ENCODE results near the gene BMPER.

Gene BMPER

DNA sequence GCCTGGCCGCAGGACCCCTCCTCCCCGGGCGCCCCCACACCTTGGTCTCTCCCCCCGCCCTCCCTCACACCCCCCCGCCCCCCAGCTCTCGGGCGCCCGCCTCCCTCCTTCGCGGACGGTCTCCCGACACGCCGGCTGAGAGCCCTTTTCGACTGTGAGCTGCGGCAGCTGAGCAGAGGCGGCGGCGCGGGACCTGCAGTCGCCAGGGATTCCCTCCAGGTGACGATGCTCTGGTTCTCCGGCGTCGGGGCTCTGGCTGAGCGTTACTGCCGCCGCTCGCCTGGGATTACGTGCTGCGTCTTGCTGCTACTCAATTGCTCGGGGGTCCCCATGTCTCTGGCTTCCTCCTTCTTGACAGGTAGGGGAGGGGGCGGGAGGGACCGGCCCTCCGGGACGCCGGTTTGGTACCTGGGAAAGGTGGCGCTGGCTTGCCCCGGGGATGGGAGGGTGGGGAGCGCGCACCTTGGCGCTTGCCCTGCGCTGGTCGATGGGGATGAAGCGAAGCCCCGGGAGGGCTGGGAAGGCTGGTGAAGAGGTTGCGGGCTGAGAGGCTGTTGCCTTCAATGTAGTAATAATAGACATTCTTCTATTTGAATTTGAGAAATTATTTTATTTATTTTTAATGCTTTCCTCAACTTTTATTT, at the start of gene BMPER:
Gene BMPER, plus strand, starts transcription at position 151 of the 644 bp plus-strand sequence. Its CDS starts 75 bp downstream, at position 226.
- DNase-seq: no peak

DNA sequence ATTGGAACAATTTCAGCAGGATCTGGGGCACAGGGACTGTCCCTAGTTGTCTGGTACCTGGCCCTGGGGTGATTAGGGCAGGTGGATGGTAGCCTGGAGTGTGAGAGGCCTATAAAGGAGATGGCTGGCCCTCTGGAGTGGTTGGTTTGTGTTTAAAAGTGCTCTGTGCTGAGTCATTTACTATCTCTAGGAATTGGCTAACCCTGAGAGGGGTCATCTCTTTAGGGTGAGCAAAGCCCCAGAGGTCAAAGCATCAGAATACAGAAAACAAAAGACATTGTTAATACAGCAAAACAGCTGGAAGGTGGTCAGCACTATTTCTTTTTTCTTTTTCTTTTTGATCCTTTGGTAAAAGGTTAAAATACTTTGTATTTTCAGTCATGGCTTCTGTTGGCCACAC, 43.4 kb upstream of the BMPER start:
- DNase-seq: no peak

DNA sequence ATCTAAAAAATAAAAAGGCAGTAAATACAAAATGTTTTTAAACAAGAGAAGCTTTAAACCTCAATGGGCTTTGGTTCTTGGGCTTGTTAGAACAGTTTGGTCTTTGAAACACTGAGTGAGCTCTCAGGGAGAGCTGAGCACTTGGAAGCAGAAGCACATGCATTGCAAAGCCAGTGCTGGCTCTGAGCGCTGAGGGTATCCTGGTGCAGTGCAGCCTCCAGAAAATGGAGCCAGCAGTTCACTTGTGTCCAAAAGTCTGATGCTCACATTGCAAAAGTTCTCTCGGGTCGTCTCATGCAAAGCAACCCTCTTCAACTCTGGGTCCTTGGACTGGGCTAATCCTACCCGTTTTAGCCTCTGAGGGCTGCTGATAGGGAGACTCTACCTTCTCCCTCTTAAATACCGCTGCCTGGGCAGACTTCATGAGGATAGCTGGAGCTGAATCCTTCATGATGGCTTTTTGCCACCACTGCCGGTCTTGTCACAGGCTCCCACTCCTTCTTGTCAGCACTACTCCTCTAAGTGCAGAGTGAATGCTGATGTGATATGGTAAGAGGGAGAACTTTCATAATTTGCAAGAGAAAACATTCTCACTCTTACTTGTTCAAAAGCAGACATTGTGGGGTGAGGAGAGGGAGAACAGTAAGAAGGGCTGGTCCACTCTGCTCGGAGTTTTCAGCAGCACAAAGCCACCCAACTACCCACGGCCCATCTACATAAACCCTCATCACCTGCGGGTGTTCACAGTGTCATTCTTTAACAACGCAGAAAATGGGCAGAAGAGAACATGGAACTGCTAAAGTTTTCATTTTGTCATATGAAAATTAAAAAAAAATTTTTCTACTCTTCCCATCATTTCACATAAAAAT, 42.2 kb upstream of the BMPER start:
- DNase-seq: no peak

DNA sequence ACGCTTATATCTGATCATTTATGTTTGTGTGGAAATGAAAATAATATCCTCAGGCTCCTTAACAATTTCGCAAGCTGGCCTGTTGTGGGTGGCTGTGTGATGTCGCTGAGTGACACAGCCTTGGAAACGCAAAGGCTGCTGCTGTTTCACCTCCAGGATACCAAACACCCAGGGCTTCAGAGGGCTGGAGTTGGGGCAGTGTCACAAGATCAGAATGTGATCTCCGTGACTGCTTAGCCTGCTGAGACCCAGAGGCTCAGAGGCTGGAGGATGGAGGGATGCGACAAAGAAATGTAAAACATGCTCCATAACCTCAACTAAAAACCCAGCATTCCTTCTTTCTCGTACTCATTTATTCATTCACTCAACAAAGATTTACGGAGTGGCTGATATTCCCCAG, 37.2 kb upstream of the BMPER start:
- no peak for DNase-seq

DNA sequence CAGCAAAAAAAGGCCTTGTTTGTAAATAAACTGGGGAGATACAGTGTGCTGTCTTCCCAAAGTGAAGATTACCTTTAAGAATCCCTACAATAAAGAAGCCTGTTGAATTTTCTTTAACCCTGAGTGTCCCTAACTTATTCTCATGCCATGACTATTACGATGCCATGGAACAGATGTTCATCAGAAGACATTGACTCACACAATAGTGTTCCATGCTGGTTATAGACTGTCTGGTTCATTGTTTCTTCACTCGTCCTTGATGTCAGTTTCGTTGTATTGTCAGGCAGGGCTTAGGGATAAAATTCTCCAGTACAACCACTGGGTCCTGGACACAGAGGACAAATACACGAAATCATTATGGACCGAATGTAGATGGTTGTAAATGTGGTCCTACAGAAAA, 36.2 kb upstream of the BMPER start:
- DNase-seq: no peak

DNA sequence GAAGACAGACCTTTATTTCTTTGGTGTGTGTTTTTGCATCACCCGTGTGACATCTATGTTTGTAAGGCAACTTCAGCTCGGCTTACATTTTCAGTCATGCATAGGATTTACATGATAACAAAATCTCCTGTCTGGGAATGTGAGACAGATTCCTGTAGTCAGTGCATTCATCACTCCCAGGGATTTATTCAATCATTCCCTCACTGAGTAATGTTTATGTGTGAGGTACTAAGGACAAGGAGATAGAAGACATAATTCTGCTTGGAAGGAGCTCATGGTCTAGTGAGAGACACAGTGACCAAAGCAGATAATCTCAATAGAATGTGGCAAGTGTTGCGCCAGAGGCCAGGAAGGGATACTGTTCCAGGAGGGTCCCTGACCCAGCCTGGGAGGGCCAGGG, 35.2 kb upstream of the BMPER start:
- no peak for DNase-seq

DNA sequence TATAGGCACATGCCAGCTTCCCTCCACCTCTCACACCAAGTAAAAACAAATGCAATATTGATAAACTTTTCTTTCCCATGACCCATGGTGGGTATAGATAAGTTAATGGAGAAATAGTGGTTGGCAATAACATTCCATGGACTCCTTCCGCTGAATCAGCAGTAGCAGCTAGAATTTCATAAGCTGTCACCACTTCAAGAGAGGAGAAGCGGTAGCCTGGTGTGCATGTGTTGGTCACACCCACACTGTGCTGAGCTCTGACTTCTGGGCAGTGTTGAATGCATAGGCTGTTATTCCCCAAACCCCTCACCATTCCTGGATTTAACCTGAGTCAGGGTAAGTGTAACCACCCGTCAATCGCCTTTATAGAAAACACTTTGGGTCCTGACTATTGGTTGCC, 32.5 kb upstream of the BMPER start:
- no peak for DNase-seq

DNA sequence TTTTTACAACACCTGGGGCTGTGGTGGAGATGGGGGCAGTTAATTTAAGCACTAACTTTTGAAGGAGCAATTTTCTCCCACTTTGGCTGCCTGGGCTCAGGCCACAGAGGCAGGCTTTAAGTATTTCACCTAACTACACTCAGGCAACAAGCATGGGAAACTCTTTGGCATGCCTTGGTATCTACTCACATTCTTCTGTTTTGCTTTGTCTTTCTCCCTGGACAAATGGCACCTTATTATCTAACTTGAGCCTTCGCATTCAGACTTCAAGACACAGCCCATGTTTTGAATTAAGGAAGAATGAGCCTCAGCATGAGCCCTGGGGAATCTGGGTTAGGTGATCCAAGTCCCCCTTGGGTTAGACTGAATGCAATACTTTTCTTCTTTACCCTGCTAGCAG, 31.8 kb upstream of the BMPER start:
- DNase-seq: no peak

DNA sequence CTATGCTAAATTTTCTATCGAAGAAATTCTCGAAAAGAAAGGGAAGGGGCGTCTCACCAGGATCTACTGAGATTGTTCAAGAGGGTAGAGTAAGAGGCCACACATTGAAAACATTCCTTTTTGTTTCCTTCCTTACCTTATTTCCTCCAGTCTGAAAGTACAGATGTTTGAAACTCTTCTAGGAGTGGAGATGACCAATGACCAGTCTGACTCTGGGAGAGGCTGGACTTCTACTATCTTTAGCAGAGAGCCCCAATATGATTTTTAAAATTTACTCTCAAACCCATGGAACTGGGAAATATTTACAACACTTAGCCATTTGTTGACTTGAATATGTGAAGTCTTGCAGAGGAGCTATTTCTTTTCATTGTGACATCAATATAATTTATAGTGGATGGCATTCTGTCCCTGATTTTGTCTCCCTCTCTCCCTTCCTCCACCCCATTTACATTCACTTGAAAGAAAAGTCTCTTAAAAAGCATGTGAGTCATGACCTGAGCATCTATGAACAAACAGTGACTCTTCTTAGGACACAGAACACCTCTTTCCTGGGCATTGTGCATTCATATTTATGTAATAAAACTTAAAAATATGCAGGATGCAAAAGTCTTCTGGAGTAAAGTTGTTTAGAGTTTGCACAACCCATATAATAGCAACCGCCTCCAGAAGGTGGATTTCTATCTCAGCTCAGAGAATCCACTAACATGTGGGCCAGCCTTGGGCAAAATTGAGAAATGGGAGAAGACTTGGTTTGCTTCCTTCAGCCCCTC, 31.2 kb upstream of the BMPER start:
- no peak for DNase-seq

DNA sequence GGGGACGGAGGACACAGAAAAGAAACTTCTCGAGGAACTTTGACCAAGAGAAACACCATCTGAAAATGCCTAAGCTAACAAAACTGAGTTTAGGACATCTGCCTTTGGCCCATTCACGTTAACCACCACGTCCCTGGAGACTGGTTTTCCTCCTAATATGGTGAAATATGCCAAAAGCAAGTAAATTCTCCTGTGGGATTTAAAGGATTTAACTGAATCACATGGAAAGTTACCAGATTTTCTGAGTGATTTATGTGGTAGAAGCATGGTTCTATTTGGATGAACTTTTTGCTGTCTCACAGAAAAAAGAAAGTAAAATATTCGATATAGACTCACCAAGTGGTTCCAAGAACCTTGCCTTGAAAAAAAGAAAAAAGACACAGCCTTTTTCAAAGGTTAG, 30.4 kb upstream of the BMPER start:
- DNase-seq: no peak

DNA sequence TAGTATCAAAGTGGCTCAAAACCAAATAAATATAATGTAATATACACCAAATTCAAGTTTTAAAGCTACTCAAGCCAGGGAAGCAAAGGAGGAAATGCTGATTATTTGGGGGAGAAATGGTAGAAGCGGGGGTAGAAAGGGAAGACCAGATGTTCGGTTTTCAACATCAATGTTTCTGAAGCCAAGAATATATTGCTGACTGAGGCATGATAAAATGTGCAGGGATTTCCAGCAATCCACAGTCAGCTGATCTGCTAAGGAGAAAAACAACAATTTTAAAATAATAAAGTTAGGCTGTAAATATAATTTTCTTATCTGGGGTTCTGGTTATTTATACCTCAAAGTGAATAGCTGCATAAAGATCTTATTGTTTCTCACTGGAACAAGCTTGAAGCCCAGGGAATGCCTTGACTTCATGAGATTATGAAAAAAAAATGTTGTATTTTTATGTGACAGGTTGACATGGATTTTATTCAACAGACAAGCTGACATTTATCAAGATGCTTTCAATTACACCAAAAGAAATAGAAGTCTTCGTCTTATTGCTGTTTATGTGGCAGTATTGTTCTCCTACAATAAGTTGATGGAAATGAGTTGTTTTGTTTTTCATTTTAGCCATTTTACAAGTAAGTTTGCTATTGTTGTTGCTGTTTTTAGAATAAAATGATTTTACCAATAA, 28.6 kb upstream of the BMPER start:
- no peak for DNase-seq

DNA sequence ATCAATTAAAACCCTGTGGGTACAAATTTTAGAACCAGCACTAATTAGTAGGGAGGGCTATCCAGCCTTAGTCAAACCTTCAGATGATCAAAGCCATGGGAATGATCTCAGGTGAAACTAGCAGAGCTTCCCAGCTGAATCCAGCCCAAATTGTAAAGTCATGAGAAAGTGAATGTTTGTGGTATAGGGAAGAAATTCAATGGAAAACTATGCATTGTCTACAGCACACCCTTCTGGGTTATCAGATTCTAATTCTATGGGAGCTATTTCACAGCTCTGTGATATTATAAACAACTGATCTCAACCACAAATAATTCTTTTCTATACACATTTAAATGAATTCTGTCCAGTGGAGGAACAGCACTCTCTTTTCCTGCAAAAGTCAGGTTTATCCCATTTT, 24.6 kb upstream of the BMPER start:
- no peak for DNase-seq

DNA sequence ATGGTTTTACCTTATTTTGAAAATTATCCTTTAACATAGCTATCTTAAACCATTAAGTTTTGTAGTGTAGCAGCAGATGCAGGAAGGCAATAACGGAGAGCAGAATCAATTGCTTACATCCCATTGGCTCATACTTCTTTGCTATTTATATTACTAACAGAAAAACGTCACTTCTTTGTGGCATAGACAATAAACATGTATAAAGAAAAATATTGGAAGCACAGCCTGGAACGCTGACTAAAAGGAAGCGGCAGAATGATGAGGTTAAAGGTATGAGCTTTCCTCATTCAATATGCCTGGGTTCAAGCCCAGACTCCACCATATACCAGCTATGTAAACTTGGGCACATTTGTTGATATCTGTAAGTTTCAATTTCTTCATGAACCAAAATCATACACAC, 24.0 kb upstream of the BMPER start:
- DNase-seq: no peak

DNA sequence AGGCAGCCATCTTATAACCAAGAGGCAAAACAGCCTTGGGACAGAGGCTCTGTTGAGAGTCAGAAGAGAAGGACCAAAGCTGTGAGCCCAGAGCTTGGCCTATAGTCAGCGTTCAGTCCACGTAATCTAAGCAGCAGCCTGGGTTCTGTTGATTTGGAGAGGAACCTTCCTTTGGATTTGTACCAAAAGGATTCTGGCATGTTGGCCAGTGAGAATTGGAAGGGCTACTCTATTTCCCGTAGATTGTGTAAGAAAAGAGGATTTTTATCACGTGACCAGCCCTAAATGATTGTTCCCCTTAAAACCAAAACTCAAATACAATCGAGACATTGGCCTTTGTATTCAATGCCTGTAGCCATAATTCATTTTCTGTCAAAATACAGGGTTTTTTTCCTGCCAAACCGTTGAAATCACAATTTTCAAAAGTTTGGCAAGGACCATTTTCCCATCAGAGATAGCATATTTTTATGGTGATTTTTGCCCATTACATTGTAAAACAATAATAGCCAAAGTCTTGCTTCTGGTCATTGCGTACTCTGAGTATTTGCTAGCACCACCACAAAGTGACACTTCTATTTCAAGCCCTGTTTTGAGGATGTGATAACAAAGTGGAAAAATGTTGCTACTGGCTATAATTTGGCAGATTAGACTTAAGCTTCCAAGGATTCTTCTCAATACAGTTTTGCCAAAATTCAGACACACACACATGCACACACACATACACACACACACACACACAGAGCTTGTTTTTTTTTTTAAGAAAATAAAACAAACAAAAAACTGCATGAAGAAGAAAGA, 23.1 kb upstream of the BMPER start:
- no peak for DNase-seq

DNA sequence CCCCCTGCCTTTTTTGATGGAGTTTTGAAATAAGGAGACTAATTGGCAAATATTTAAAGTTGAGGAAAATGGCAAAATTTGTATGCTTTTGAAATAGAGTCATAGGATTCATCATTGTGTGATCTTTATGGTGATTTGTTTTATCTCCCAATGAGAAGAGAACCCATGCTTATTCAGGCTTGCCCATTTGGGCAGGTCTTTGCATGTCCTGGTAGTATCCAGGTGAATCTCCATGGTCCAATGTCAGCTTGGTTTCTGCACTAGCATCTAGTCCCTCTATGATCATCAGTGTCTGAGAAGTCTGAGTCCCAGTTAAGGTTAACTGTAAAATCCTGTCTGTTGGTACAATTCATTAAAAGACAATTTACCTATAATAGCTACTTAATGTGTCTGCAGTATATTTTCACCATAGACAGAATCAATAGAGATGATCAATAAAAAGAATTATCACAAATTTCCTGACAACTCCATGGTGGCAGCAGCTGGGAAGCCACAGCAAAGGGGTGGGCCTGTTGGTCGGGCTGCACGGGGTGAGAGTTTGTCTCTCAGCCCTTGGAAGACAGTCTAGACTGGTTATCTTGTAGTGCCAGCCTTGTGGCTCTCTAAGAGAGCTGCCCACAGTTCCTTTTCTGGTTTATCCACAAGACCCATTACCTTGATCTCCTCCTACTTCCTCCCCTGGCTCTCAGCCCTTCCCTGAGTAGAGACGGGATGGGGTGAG, 22.2 kb upstream of the BMPER start:
- DNase-seq: peak; percentile 51

DNA sequence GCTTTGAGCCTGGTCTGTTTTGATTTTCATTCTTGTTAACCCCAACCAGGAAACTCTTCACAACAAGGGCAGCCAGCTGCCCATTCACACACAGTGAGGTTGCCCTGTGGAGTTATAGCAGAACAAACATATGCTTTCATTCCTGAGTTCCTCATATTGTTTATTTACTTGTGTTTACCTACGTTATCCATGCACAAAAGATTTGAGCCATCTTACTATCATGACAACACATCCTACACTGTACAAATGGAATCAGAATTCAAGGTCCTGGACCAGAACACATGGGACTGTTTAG, 21.7 kb upstream of the BMPER start:
- DNase-seq: no peak

DNA sequence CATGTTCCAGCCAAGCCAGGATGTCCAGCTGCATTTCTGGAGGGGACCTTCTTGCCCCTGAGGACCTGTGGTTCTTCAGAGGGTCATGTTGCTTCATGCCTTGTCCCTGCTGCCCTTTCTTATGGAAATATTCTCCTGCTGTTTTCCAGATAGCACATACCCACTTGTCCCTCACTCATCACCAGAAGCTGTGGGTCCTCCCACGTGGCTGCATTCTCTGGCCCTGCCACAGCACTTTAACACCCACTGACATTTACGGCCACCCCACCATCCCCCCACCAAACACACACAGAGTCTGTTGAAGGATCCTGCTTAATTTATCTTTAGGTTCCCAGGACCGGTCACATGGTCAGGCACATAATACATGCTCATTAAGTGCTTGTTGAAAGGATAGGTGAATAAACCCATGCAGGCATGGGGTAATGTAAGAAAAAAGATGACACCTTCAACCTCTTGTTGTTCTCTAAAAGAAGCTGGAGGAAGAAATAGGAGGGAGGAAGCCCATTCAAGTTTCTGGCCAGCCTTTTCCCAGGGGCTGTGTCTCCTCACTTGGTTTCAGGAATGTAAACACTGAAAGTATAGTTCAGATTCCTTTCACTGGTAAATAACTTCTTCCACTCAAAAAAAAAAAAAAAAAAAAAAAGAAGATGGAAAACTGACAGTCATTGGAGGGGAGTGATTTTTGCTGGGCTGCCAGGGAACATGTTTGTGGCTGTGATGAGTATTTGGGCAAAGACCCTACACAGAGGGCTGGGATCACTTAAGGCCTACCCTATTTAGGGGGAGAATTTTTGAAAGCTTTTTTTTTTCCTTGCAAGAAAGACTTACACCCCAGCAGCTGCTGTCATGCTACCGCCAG, 19.8 kb upstream of the BMPER start:
- DNase-seq: no peak

DNA sequence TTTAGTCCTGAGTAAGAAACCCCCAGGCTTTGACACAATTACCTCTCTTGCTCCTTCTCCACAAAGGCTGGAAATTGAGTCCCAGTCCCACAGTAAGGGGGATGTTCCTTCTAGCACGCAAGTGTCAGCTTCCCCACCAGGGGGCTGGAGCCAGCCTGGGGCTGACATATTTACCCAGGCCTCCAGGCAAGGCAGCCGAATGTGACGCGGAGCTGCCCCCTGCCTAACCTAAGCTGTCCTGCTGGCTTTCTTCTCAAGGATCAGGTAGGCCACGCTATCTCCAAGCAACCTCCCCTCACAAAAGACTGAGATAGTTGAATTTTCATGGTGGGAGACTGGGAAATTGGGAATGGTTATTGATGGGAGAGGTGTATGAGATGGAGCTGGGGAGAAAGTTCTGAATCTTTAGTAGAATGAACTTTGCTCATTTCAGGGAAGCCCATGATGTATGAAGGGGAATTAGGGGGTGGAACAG, 19.2 kb upstream of the BMPER start:
- DNase-seq: peak; percentile 8

DNA sequence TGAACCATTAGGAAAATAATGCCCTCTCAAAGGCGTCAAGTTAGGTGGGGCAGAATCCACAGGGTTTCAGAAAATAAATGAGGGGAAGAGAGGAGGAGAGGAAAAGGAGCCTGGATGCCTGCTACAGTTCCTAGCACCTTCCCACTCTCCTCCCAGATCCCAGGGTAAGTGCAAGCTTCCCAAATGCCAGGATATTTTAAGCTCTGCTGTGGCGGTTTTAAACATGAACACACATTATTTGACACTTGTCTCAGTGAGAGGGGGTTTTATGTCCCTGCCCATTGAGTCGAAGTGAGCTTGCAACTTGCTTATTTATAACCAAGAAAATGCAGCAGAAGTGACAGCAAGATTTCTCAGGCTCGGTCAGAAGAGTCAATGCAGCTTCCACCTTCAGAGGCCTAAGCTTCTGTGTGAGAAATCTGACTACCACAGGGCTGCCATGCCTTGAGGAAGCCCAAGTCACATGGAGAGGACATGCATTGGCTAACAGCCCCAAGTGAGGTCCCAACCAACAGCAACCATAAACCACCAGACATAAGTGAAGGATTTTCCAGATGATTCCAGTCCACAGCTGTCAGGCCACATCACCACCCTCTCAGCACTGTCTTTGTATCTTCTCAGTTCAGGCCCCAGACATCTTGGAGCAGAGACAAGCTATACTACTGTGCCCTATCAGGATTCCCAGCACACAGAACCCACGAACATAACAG, 17.9 kb upstream of the BMPER start:
- DNase-seq: no peak

DNA sequence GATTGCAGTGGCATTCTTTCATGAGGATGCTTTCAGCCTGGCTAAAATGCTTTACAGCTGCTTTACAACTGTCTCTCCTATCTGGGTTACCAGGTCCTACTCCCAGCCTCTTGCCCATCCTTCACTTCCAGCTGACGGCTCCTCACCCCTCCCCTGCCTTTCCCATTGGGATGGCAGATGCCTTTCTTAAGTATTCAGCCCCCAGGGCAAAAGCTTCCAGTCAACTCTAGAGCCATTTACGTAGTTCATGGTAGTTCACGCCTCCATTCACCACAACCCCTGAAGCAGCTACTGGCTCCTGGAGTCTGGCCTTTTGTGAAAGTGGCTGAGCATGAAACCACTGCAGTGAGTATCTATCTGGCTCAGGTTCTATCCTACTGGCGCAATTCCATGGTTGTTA, 17.2 kb upstream of the BMPER start:
- DNase-seq: no peak

Measured in GDM1 (cell line).